HG03442 (cell line): Measurements from ENCODE around the gene TXK.

Experiments used
- ATAC-seq: cut with Tn5 transposase; IDR thresholded peaks from one replicate; pipeline ENCODE4 v1.9.1; 2021; ENCODE audit warnings: mild to moderate bottlenecking, moderate library complexity; ENCODE audit not compliant: unreplicated experiment

The TXK gene

GRCh38 chr4:48028696-48029095, 105.4 kb downstream of the TXK start:
- peak; percentile 58 for ATAC-seq

GRCh38 chr4:48027653-48028052, 106.4 kb downstream of the TXK start:
- ATAC-seq = peak; percentile 76

- ATAC-seq = no peak
Measured at GRCh38 chr4:48025005-48025404, 109.0 kb downstream of the TXK start.

- ATAC-seq = no peak
Measured at GRCh38 chr4:48024522-48024921, 109.5 kb downstream of the TXK start.

GRCh38 chr4:48022192-48022799, 111.8 kb downstream of the TXK start:
- ATAC-seq = no peak

GRCh38 chr4:48021100-48021499, 113.0 kb downstream of the TXK start:
- ATAC-seq = no peak

GRCh38 chr4:48018112-48018511, 115.9 kb downstream of the TXK start:
- no peak for ATAC-seq

GRCh38 chr4:48017108-48017571, 116.9 kb downstream of the TXK start:
- ATAC-seq = no peak
